ENCODE measurements around the gene GOPC. TPM values are rescaled to one million over a fixed set of nuclear protein-coding genes. Genes with fewer than 3 reads are reported as not detected.
A peak's percentile ranks its signal among the peaks of the same experiment; 100 is the strongest.

GOPC gene
- polyA plus RNA-seq, 3 donors, result 56.2 to 60.7 (median 56.5) TPM

DNA sequence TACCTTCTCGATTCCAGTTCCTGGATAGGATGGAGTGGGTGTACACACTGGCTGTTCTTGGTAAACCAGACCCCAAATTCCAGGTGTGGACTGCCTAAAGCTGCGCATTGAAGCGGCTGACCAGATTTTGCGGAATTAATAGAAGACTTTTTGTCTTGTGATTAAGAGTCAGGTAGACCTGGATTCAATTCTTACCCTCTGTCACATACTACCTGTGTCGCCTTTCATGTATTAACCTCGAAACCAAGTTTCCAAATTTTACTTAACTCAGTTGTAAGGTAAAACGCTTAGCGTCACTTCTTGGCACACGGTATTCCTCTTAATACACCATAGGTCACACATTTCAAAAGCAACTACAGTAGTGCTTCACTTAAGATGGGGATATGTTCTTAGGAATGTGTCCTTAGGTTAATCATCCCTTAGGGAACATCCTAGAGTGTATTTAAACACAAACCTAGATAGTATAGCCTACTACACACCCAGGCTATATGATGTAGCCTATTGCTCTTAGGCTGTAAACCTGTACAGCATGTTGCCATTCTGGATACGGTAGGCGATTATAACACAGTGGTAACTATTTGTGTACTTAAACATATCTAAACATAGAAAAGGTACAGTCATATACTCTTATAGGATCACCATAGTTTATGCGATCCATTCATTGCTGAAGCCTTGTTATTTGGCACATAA lies 733 bp upstream of the GOPC start:
- no peak for DNase-seq

DNA sequence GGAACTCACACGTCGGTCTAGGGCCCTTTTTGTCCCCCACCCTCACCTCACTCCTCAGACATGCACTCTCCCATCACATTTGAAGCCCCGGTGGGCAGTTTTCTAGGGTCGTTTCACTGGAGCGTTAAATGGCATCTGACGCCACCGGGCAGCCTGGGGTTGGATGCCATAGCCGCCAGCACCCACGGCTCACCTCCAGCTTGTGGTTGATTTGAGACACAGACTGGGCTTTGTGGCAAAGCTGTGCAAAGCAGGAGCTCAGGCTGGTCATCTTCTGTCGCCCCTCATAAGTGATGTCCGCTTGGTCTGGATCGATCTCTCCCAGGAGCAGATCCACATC lies 530 bp downstream of the GOPC start:
- no peak for DNase-seq

DNA sequence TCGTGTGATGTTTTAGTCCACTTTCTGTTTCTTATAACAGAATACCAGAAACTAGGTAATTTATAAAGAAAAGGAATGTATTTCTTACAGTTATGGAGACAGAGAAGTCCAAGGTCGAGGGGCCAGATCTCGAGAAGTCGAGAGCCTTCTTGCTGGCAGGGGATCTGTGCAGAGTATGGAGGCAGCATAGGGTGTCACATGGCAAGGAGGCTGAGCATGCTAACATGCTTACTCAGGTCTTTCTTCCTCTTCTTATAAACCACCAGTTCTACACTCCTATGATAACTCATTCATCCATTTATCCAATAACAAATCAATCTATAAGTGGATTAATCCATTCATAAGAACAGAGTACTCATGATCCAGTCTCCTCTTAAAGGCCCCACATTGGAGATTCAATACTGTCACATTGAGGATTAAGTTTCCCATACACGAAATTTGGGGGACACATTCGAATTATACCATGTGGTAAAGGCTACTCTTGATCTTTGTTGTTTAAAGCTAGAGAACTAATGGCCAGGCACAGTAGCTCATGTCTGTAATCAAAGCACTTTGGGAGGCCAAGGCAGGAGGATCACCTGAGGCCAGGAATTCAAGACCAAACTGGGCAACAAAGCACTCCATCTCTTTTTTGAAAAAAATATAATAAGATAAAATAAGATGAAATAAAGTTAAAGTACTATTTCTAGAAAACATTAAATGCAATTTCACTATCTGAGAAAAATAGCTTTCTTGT lies 2.1 kb downstream of the GOPC start:
- DNase-seq, result no peak

DNA sequence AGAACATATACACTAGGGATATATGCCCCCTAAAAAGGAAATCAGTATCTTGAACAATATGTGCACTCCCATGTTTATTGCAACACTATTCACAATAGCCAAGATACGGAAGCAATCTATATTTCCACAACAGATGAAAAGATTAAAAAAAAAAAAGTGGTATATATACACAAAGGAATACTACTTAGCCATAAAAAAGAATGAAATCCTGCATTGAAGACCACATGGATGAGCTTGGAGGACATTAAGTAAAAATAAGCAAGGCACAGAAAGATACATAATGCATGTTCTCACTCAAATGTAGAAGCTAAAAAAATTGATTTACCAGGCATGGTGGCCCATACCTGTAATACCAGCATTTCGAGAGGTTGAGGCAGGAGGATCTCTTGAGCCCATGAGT lies 4.6 kb downstream of the GOPC start:
- DNase-seq, result no peak

DNA sequence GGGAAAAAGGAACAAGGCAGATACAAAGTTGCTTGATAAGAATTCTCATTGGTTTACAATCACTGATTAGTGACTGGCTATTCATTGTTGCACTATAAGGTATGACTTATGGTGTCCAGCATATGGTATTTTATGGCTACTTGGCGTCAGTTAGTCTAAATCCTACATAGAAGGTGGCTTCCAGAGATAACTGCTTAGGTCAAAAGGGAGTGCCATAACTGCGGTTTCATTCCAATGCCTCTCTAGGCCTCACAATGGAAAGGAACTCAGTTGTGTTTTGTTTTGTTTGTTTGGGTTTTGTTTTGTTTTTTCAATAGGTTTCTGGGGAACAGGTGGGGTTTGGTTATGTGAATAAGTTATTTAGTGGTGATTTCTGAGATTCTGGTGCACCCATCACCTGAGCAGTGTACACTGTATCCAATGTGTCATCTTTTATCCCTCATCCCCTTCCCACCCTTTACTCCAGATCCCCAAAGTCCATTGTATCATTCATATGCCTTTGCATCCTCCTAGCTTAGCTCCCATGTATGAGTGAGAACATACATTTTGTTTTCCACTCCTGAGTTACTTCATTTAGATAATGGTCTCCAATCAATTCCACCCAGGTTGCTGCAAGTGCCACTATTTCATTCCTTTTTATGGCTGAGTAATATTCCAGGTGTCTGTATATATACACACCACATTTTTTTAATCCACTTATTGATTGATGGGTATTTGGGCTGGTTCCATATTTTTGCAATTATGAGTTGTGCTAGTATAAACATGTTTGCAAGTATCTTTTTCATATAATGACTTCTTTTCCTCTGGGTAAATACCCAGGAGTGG lies 7.0 kb downstream of the GOPC start:
- DNase-seq, result no peak

DNA sequence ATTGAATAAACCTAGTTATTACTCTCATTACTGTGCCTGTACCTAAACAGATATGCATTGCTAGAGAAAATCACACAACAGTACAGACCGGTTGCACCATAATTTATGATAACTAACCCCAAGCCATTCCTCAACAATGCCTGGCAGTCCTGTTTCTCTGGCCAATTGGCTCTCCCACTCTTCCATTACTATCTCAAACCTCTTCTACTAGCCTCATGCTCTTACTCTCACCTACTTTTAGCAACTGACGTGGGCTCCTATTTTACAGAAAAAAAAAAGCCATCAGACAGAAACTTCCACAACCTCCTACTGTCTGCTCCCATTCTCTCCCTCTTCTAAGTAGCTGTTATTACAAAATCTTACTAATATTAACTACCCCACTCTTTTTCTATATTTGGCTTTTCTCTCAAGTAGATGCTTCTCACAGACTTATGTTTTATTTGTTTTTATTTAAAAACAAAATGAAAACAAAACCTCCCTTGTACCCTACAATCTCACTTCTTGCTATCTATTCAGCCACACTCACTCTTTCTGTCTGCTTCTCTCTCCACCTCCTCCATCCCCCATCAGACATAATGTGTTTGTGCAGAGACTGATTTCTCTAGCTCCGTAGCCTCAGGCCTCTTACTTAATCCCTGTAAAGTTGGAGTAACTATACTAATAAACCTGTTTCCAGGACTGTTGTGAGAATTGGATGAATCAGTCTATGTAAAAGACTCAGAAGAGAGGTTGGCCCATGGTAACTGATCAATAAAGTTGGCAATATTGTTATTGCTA lies 9.1 kb downstream of the GOPC start:
- DNase-seq, result no peak

DNA sequence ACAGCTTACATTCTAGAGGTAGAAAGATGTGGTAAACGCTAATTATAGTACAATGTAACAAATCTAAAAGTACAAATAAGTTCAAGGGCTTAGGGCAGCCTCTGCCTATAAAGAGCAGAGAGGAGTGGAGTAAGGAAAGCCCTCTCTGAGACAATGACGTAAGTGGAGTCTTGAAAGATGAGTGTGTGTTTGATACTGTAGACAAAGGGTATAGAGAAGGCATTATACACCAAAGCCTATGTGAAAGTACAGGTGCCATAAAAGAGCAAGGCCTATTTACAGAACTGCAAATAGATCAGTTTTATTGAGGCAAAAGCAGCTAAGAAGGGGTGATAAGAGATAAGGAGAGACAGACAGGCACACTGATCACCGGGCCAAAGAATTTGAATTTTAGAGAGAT lies 10.9 kb downstream of the GOPC start:
- DNase-seq, result no peak

DNA sequence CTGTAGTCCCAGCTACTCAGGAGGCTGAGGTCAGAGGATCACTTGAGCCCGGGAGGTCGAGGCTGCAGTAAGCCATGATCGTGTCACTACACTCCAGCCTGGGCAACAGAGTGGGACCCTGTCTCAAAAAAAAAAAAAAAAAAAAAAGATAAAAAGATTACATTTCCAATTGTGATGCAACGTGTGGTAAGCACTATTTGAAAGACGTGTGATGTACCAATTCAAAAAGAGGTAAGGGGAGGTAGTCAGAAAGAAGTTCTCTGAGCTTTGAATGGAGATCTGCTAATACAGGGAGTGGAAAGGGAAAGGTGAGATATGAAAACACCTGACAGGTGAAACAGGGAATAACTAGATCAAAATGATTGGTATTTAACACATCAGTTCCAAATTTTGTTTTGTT lies 11.9 kb downstream of the GOPC start:
- no peak for DNase-seq

DNA sequence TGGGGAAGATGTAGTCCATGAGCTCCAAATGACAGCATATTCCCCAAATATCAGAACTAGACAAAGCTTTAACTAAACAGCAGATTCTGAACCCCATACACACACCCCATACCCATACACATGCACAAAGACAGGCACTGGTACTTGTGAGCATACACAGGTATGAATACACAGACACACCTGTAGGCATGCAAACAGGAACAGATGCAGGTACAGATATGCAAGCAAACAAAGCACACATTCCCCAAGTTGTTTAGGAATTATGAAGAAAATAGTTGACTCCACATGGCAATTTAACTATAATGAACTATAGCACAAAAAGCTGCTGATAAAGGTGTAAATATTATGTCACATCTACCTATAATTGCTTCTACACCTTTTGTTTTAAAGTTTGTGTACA lies 16.7 kb downstream of the GOPC start:
- DNase-seq, result no peak

DNA sequence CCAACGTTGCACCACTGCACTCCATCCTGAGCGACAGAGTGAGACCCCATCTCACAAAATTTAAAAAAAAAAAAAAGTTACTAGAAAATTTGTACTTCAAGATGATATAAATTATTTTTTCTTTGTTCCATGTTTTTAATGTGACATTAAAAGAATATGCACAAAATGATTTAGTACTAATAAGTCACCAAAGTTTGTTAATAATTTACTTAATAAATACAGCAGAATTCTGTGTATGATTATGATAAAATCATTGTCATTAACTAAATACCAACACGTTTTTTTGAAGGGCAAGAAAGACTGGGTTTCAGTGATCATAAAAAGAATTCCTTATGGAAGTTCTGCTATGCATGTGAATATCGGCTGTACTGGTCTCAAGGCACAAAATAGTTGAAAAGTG lies 28.1 kb downstream of the GOPC start:
- no peak for DNase-seq

DNA sequence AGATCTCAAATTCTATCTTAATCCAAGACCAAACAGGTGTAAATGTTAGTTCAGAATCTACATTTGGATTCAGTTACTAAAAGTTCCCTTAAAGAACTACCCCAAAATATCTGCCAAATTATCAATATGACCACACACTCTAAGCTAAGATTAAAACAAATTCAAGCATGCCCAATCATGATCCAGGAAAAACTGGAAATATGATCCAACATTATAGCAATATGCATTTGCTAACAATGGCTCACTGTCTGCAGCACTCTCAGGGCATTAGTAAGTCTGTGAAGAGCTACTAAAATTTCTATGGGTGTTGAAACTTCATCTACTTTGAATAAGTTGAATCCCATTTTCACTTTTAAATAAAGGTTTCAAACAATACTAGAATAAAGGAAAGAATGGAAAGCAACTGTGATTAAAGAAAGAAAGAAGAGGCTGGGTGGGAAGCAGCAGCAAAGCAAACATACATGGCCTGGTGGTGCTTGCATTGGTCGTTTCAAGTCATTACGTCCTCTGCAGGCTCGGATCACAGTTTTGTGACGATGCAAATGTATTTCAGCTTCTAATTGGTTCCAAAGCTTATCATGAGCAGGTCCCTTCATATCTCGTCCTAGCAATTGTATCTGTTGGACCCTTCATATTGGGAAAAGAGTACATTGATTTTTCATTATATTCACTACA lies 29.2 kb downstream of the GOPC start:
- DNase-seq, result no peak

DNA sequence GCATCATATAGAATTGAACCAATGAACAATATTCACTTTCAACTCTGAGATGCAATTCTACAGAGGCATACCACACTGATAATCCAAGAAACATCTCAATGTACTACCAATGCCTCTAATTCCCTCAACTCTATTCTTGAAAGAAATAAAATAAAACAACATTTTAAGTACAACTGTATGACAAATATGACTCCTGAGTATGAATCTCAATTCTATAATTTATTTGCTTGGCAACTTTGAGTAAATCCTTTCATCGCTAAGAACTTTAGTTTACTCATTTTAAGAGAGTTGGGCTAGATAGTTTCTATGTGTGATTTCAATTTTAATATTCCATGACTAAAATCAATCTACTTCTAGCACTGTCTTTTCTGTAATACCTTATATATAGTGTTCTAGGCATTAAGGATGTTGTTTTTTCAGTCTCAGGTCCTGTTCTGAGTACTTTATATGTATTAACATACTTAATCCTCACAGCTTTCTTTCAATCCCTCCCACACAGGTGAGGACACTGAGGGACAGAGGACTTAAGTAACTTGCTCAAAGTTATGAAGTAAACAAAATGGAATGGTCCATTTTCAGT lies 33.4 kb downstream of the GOPC start:
- DNase-seq, result no peak

DNA sequence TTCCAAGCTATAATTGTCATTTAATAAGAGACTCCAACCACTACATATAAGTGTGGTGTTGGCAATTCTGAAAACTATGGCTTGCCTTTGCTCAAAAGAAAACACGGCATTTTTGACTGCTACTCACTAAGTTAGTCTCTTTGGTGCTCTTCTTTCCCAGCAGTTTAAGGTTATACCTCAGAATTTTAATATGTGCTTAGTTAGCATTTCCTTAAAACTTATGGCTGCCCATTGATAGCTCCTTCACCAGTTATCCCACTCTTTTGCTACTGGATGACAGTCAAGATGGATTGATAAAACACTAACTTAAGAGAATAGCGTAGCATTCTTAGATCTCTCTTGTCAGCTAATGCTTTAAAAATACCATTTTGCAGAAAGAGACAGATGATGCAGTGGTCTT lies 34.1 kb downstream of the GOPC start:
- DNase-seq, result no peak

DNA sequence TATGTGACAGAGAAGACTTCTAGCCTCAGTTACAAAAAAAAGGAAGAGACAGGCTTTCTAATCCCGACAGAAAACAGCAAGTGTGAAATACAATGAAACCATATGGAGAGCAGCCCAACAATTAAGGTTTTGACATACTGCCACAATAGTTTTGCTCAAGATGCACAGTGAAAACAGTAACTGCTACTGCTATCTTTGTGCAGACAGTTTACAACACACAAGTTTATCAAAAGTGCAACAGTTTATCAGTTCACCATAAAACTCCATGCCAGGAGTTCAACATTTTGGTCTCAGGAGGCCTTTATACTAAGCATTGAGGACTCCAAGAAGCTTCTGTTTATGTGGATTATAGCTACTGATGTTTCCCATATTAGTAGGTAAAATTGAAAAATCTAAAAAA lies 37.6 kb downstream of the GOPC start:
- DNase-seq, result no peak

DNA sequence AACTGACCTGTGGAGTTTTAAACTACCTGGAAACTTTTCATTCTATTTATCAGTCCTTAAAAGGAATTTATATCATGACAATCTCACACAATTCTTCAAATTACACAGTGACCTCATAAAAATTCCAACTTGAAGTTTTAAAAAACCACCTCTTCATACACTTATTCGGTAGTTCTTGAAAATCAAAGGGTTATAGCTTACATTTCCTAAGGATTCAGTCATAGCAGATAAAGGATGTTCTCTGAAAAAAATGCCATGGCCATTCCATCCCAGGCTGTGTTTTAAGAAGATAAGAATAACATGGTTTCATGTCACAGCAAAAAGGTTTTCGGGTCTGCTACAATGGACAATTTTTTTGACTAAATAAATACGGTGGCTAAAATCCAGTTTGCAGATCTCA lies 41.2 kb downstream of the GOPC start:
- no peak for DNase-seq

DNA sequence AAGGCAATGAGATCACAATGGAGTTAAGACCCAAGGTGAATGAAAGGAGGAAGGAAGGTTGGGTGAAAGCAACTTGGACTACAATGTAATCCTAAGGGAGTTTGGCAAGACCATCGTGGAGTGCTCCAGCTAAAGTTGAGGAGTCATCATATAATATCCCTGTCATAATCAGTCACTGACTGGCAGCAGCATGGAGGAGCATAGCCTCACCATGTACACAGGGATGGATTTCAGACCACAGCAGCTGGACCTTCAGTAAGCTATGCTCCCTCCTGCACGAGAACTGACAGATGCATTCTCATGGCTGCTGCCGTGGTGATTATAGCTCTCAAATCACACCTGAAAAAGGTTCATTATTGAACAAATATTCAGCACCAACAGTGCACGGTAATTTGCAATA lies 43.0 kb downstream of the GOPC start:
- no peak for DNase-seq

DNA sequence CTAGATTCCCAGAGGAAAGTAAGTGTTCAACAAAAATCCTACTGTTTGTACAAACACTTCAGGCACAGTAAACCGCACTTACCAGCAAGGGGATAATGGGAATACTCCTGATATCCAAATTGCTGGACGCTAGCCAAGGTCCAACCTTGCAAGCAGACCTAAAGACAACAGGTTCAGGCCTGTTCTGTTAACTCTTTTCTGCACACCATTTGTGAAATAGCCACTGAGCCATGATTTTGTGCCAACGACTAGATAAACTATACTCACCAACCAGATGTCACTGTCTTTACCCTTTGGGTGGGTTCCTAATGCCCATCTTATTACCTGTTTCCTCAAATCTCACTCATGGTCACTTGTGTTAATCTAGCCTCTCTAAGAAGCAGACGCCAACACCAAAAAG lies 43.5 kb downstream of the GOPC start:
- DNase-seq, result no peak

DNA sequence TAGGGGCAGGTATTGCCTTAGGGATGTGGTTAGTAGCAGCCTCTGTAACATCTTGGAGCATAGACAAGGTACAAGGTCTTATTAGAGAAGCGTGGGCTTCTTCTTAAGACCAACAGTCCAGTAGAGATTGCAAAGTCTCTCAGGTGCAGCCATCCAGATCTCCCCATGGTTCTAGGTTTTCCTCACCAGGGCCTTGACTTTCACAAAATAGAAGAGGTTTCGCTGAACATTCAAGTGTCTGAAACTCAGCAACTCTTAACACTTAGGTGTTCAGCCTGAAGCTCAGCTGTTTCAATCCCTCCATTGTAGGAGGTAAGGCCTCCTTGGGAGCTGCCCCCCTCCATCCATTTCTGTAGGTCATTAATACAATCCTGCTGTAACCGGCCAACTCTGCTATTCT lies 44.4 kb downstream of the GOPC start:
- DNase-seq, result no peak

DNA sequence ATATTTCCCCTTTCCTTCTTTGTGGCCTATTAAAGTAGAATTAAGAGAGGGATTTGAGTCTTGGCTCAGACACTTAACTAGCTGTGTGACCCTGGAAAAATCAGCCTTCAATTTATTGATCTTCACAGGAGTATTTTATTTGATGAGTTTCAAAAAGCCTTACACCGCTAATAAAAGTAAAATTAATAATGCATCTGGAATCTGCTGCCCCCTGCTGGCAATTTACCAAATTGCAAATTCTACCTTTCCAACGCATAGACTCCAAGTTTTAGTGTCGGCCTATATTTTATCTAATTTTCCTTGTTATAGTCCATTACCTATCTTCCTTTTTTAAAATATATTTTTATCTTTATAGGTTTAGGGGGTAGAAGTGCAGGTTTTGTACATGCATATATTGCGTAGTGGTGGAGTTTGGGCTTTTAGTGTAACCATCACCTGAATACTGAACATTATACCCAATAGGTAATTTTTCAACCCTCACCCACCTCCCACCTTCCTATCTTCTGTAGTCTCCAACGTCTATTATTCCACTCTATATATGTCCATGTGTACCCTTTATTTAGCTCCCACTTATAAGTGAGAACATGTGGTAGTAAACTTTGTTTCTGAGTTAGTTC lies 46.3 kb downstream of the GOPC start:
- peak; percentile 37 for DNase-seq

DNA sequence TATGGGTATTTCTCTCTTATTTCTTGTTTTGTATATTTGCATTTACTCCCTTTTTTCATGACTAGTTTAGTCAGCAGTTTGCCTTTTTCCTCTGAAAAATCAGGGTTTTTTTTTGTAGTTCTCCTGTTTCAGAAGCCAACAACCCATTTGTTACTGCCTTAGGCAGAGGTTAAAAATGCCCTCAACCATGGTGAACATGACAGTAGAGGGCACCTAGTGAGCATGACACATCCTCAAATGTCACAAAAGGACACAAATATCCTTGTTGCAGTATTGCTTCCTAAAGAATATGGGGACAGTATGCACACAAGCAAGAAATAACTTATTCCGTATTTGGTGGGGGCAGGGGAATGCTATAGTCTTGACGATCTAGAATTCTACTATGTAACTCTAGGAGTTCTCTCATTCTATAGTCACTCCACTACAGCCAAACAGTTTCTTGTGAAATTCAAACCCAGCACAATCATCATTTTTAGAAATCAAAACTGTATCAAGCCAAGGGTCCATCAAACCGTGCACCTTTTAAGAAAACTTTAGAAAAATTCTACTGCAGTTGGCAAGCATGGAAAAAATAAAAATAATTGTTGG lies 47.0 kb downstream of the GOPC start:
- DNase-seq, result no peak

DNA sequence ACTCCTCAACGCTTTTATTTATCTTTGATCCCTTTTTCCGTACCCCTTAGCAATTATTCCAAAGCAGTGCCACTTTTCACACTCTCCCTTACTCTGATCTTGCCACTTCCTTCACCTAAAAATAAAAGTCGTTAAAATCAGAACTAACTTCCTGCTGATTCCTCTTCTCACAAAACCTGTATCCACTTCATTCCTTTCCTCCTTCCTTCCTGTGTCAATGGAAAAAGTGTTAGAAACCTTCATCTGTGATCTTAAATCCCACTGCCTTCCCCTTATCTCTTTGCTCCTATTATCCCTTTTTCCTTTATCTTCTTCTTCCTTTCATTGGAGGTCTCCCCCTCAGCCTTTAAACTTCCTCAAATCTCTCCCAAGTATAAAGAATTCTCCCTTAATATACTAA lies 49.2 kb downstream of the GOPC start:
- no peak for DNase-seq

All from renal pelvis (tissue), 4 donors.